ENCODE data around the gene DEFB128.

- no peak for TF ChIP-seq CTCF (IDR thresholded peaks at IDR 0.05)
- TF ChIP-seq POLR2A (IDR thresholded peaks at IDR 0.05) = no peak
These were observed 27.8 kb upstream of the DEFB128 start for GRCh38 chr20:217266-217665.
